Measurements from ENCODE around the gene LIPN. TPM values are rescaled to one million over a fixed set of nuclear protein-coding genes. Genes with fewer than 3 reads are reported as not detected.

LIPN gene
- total RNA-seq, 2 experiments from 2014 or later: not detected

- intact Hi-C loops (cut with micrococcal nuclease; ENCODE audit: unreplicated experiment): no loop called here
Measured at GRCh38 chr10:88754287-88754686, 5.5 kb upstream of the LIPN start.

GRCh38 chr10:88755753-88756152 is 4.1 kb upstream of the LIPN start:
- no peaks in the 10 kb centered on the region for H3K36me3 ChIP-seq (ENCODE audit: insufficient read depth, low read length)
- H3K4me2 ChIP-seq (ENCODE audit: low read length): no peak overlapping the region
- no peak for TF ChIP-seq CTCF (conservative IDR thresholded peaks at IDR 0.05; ENCODE audit: low read length)
- TF ChIP-seq EZH2phosphoT487 (IDR thresholded peaks at IDR 0.05; ENCODE audit: borderline replicate concordance, low read depth, low read length): no peak
- intact Hi-C loops (cut with micrococcal nuclease; ENCODE audit: unreplicated experiment): no loop called here
- ChIA-PET CTCF (ENCODE audit: unreplicated experiment) (no interaction called here), POLR2A (interaction anchor here (0.6 to 0.7 kb wide), 2 partner anchors 319 to 512 kb away, joined by 3 read pairs; no protein-coding TSS in a partner anchor)
- no peaks in the 10 kb centered on the region; the same call in 1 of the 2 replicates for H3K9me2 ChIP-seq (ENCODE audit: insufficient read depth, low read length)
- no peaks in the 10 kb centered on the region for H3K4me1 ChIP-seq (ENCODE audit: insufficient read depth, low read length, poor library complexity, severe bottlenecking)
- H2AFZ ChIP-seq (ENCODE audit: low read length): no peak overlapping the region
- no peaks in the 10 kb centered on the region for H3K79me2 ChIP-seq (ENCODE audit: insufficient read depth, low read depth, low read length)
- H3K27ac ChIP-seq (ENCODE audit: low read depth, low read length, poor library complexity, severe bottlenecking): no peak overlapping the region
- no TSS peak for BruUV-seq (replicated peaks)
- no peak for DNase-seq (ENCODE audit: low spot score)
- no peaks in the 10 kb centered on the region for H4K20me1 ChIP-seq (ENCODE audit: insufficient read depth, low read length)
- H3K9me3 ChIP-seq (ENCODE audit: low read length): no peaks in the 10 kb centered on the region
- no peak overlapping the region for H3K4me3 ChIP-seq (ENCODE audit: low read depth, low read length, poor library complexity, severe bottlenecking)

More at GRCh38 chr10:88754287-88754686, 5.5 kb upstream of the LIPN start:
- Histone ChIP-seq H3K79me2 (ENCODE audit: insufficient read depth, low read depth, low read length) (no peaks in the 10 kb centered on the region), H3K4me2 (ENCODE audit: low read length) (no peak overlapping the region), H3K9me2 (ENCODE audit: insufficient read depth, low read length) (no peaks in the 10 kb centered on the region; the same call in 1 of the 2 replicates), H4K20me1 (ENCODE audit: insufficient read depth, low read length) (no peaks in the 10 kb centered on the region), H3K4me3 (ENCODE audit: low read depth, low read length, poor library complexity, severe bottlenecking) (no peak overlapping the region), H3K27ac (ENCODE audit: low read depth, low read length, poor library complexity, severe bottlenecking) (no peak overlapping the region), H3K36me3 (ENCODE audit: insufficient read depth, low read length) (no peaks in the 10 kb centered on the region), H3K9me3 (ENCODE audit: low read length) (no peaks in the 10 kb centered on the region), H3K4me1 (ENCODE audit: insufficient read depth, low read length, poor library complexity, severe bottlenecking) (no peaks in the 10 kb centered on the region), H2AFZ (ENCODE audit: low read length) (no peak overlapping the region)
- POLR2A ChIA-PET: interaction anchor here (0.6 kb wide), 1 partner anchor 776 kb away, joined by 3 read pairs; no protein-coding TSS in a partner anchor
- no peak for TF ChIP-seq CTCF (conservative IDR thresholded peaks at IDR 0.05; ENCODE audit: low read length)
- TF ChIP-seq EZH2phosphoT487 (IDR thresholded peaks at IDR 0.05; ENCODE audit: borderline replicate concordance, low read depth, low read length): no peak
- no peak for DNase-seq (ENCODE audit: low spot score)
- CTCF ChIA-PET (ENCODE audit: unreplicated experiment): no interaction called here
- BruUV-seq (replicated peaks): no TSS peak

- intact Hi-C loops (cut with micrococcal nuclease; ENCODE audit: unreplicated experiment): no loop called here
- H3K9me3 ChIP-seq (ENCODE audit: low read length): no peaks in the 10 kb centered on the region
- no peaks in the 10 kb centered on the region; the same call in 1 of the 2 replicates for H3K9me2 ChIP-seq (ENCODE audit: insufficient read depth, low read length)
- no TSS peak for BruUV-seq (replicated peaks)
- H3K4me3 ChIP-seq (ENCODE audit: low read depth, low read length, poor library complexity, severe bottlenecking): no peak overlapping the region
- CTCF ChIA-PET (ENCODE audit: unreplicated experiment): no interaction called here
- no peaks in the 10 kb centered on the region for H3K79me2 ChIP-seq (ENCODE audit: insufficient read depth, low read depth, low read length)
- no peak overlapping the region for H3K27ac ChIP-seq (ENCODE audit: low read depth, low read length, poor library complexity, severe bottlenecking)
- no peak overlapping the region for H3K4me2 ChIP-seq (ENCODE audit: low read length)
- H3K4me1 ChIP-seq (ENCODE audit: insufficient read depth, low read length, poor library complexity, severe bottlenecking): no peaks in the 10 kb centered on the region
- no peak overlapping the region for H2AFZ ChIP-seq (ENCODE audit: low read length)
- no peaks in the 10 kb centered on the region for H3K36me3 ChIP-seq (ENCODE audit: insufficient read depth, low read length)
- H4K20me1 ChIP-seq (ENCODE audit: insufficient read depth, low read length): no peaks in the 10 kb centered on the region
- no peak for DNase-seq (ENCODE audit: low spot score)
- POLR2A ChIA-PET: interaction anchor here (0.7 kb wide), 1 partner anchor 323 kb away, joined by 3 read pairs; no protein-coding TSS in a partner anchor
- TF ChIP-seq EZH2phosphoT487 (IDR thresholded peaks at IDR 0.05; ENCODE audit: borderline replicate concordance, low read depth, low read length) (no peak), CTCF (conservative IDR thresholded peaks at IDR 0.05; ENCODE audit: low read length) (no peak)
Measured at GRCh38 chr10:88756660-88757059, 3.2 kb upstream of the LIPN start.
